ENCODE results near the gene CES1. TPM values are rescaled to one million over a fixed set of nuclear protein-coding genes. Genes with fewer than 3 reads are reported as not detected.

CES1 gene
- total and polyA plus RNA-seq, 2 of the 8 experiments (the other 6 are each of a cell fraction or from before 2014, with no cell fraction given) = 0.91 to 1.2 TPM

GRCh38 chr16:55836158-55836611 is 3.3 kb upstream of the CES1 start:
- no peak overlapping the region for H4K5ac ChIP-seq (ENCODE audit: insufficient read length, low read depth, low read length)
- H3K56ac ChIP-seq (replicated peaks; ENCODE audit: insufficient read length, low read depth, low read length) = no peak overlapping the region
- no peak overlapping the region for H2BK12ac ChIP-seq (ENCODE audit: low read depth, low read length)
- no peak overlapping the region for H3K4me3 ChIP-seq (ENCODE audit: extremely low read depth in 1 of 4, insufficient read depth in 2 of 4, low read depth in 3 of 4, low read length in 4 of 4)
- H3K14ac ChIP-seq (ENCODE audit: insufficient read length) = no peak overlapping the region
- ChIA-PET POLR2A (ENCODE audit: partially characterized antibody) (no interaction called here), CTCF (ENCODE audit: partially characterized antibody) (interaction anchor here (0.9 to 1.6 kb wide), 4 partner anchors 102 to 371 kb away, joined by 3 to 4 read pairs (median 3); no protein-coding TSS in a partner anchor)
- no peak overlapping the region for H2AK5ac ChIP-seq (ENCODE audit: low read depth, low read length)
- H4K20me1 ChIP-seq (replicated peaks in 1 of 2; ENCODE audit: control insufficient read depth in 1 of 2, insufficient read depth in 2 of 2, low read length in 2 of 2) = no peaks in the 10 kb centered on the region
- no peak overlapping the region for H3K18ac ChIP-seq (ENCODE audit: extremely low read depth, low read length)
- H3K4me1 ChIP-seq (replicated peaks in 1 of 4; ENCODE audit: control insufficient read depth in 3 of 4, insufficient read depth in 4 of 4, low read length in 3 of 4) = no peaks in the 10 kb centered on the region
- no peak overlapping the region for H3K9ac ChIP-seq (replicated peaks in 1 of 4; ENCODE audit: extremely low read depth in 1 of 4, low read depth in 3 of 4, low read length in 3 of 4)
- H3K4me2 ChIP-seq (ENCODE audit: insufficient read depth in 1 of 2, low read depth in 2 of 2, low read length in 2 of 2) = no peak overlapping the region
- no peak overlapping the region for H2BK120ac ChIP-seq (replicated peaks; ENCODE audit: low read depth, low read length)
- H3K79me2 ChIP-seq (ENCODE audit: control insufficient read depth in 1 of 2, insufficient read depth in 2 of 2, low read length in 2 of 2) = no peaks in the 10 kb centered on the region
- H3K36me3 ChIP-seq (ENCODE audit: control insufficient read depth in 2 of 4, insufficient read depth in 4 of 4, low read length in 3 of 4) = no peaks in the 10 kb centered on the region
- no peak overlapping the region for H3K4ac ChIP-seq (replicated peaks; ENCODE audit: insufficient read length, low read depth, low read length)
- H3K27me3 ChIP-seq (replicated peaks in 1 of 4; ENCODE audit: control insufficient read depth in 3 of 4, extremely low read depth in 1 of 4, insufficient read depth in 3 of 4, low read length in 3 of 4) = no peaks in the 10 kb centered on the region
- DNase-seq (ENCODE audit: low read depth in 1 of 2, low spot score in 2 of 2) (no peak), FAIRE-seq (no peak)
- no peaks in the 10 kb centered on the region for H3K79me1 ChIP-seq (ENCODE audit: low read depth, low read length)
- no peak overlapping the region for H2BK20ac ChIP-seq (ENCODE audit: low read length)
- H2BK5ac ChIP-seq (ENCODE audit: low read depth, low read length) = no peak overlapping the region
- H4K8ac ChIP-seq (ENCODE audit: extremely low read depth, insufficient read depth, low read length) = no peak overlapping the region
- H3K27ac ChIP-seq (ENCODE audit: low read depth, low read length) = no peak overlapping the region
- no peak overlapping the region for H2AFZ ChIP-seq (ENCODE audit: low read length)
- H4K91ac ChIP-seq (replicated peaks; ENCODE audit: insufficient read length, low read length) = no peak overlapping the region
- 89% methylated on average over 1 of the region's 4 CpGs; no CpG with 5 or more reads in 1 of the 2 experiments for WGBS, 2 experiments (ENCODE audit: extremely low coverage in 1 of 2, insufficient coverage in 1 of 2, insufficient read length in 1 of 2, insufficient replicate concordance in 2 of 2, low coverage in 1 of 2, low lambda C conversion rate in 2 of 2, missing lambda C conversion rate in 1 of 2)
- no peak overlapping the region for H3K23ac ChIP-seq (ENCODE audit: insufficient read length)
- no peaks in the 10 kb centered on the region for H3K23me2 ChIP-seq (ENCODE audit: low read depth, low read length)
- H3K9me3 ChIP-seq (ENCODE audit: insufficient read depth in 2 of 2, low read depth in 1 of 2, low read length in 1 of 2) = no peaks in the 10 kb centered on the region
- no peak overlapping the region for H2BK15ac ChIP-seq (ENCODE audit: low read length)
- no peak for TF ChIP-seq POLR2AphosphoS5 (IDR thresholded peaks at IDR 0.05; ENCODE audit: low read depth, low read length)
- no peak for TF ChIP-seq USF2 (IDR thresholded peaks at IDR 0.05; ENCODE audit: low read length)
- no peak for TF ChIP-seq HDAC2 (IDR thresholded peaks at IDR 0.05; ENCODE audit: borderline replicate concordance in 1 of 2, low read depth in 2 of 2, low read length in 2 of 2)
- TF ChIP-seq SUZ12 (IDR thresholded peaks at IDR 0.05; ENCODE audit: low read length) = no peak
- no peak for TF ChIP-seq EZH2 (IDR thresholded peaks at IDR 0.05; ENCODE audit: low read depth, low read length, severe bottlenecking)
- TF ChIP-seq JUN (IDR thresholded peaks at IDR 0.05; ENCODE audit: low read depth, low read length) = no peak
- no peak for TF ChIP-seq PHF8 (conservative IDR thresholded peaks at IDR 0.05; ENCODE audit: low read depth, low read length)
- no peak for TF ChIP-seq BCL11A (IDR thresholded peaks at IDR 0.05; ENCODE audit: low read depth in 2 of 2, low read length in 2 of 2)
- no peak for TF ChIP-seq TAF1 (IDR thresholded peaks at IDR 0.05; ENCODE audit: low read depth, low read length)
- no peak for TF ChIP-seq SRF (IDR thresholded peaks at IDR 0.05; ENCODE audit: low read depth, low read length)
- no peak for TF ChIP-seq MAX (IDR thresholded peaks at IDR 0.05)
- TF ChIP-seq SIRT6 (IDR thresholded peaks at IDR 0.05; ENCODE audit: low read length) = no peak
- TF ChIP-seq KDM1A (IDR thresholded peaks at IDR 0.05; ENCODE audit: borderline replicate concordance, low read length) = no peak

Data from H1 (cell line).